HepG2 (cell line): ENCODE measurements around the gene HDDC3.

Experiments used
- ATF3 ChIP-seq: sonication (generic); formaldehyde crosslinking; IDR thresholded peaks from 2 replicates; pipeline ENCODE4 v1.4.0; 2020; ENCODE audit warnings: missing genetic modification reagents
- BHLHE40 ChIP-seq: IDR thresholded peaks from 2 replicates; pipeline ENCODE4 v1.6.1; 2011; ENCODE audit warnings: low read length, improper control_type of control experiment
- CTCF ChIP-seq: sonication (generic); formaldehyde crosslinking; IDR thresholded peaks from 2 replicates; pipeline ENCODE4 v1.5.0; 2020; ENCODE audit warnings: mild to moderate bottlenecking, missing genetic modification reagents, moderate library complexity
- ETV6 ChIP-seq: sonication (generic); formaldehyde crosslinking; conservative IDR thresholded peaks from 2 replicates; pipeline ENCODE4 v1.4.0; 2020; ENCODE audit warnings: missing genetic modification reagents
- FOSL1 ChIP-seq: sonication (generic); formaldehyde crosslinking; IDR thresholded peaks from 2 replicates; pipeline ENCODE4 v1.9.0; 2021; ENCODE audit warnings: missing genetic modification reagents, borderline replicate concordance
- MAFK ChIP-seq, 2 experiments: IDR thresholded peaks in 1 of 2; conservative IDR thresholded peaks in 1 of 2; 2 replicates each; pipeline ENCODE4 v1.6.1; 2011; ENCODE audit warnings: improper control_type of control experiment in 2 of 2, low read length in 2 of 2
- PHF5A ChIP-seq: IDR thresholded peaks from one replicate; pipeline ENCODE4 v1.6.1; 2018; ENCODE audit warnings: low read depth, missing genetic modification reagents; ENCODE audit not compliant: unreplicated experiment
- SKIL ChIP-seq: sonication (generic); formaldehyde crosslinking; IDR thresholded peaks from 2 replicates; pipeline ENCODE4 v1.8.0; 2022; ENCODE audit warnings: missing genetic modification reagents, mild to moderate bottlenecking, moderate library complexity, borderline replicate concordance
- SP1 ChIP-seq, 2 experiments: fragments of 450-650 bp in 1 of 2; sonication (generic) in 1 of 2; formaldehyde crosslinking in 1 of 2; IDR thresholded peaks; 2 replicates each; pipeline versions ENCODE4 v1.4.0 to v1.6.1; 2016 to 2020; ENCODE audit warnings: missing genetic modification reagents in 1 of 2
- SUZ12 ChIP-seq: fragments of 150-350 bp; IDR thresholded peaks from 2 replicates; pipeline ENCODE4 v1.6.1; 2014; ENCODE audit warnings: low read depth, low read length
- ZNF562 ChIP-seq: sonication (generic); formaldehyde crosslinking; IDR thresholded peaks from 2 replicates; pipeline ENCODE4 v1.8.0; 2022; ENCODE audit warnings: missing genetic modification reagents, borderline replicate concordance
- ZSCAN5A ChIP-seq: sonication (generic); formaldehyde crosslinking; IDR thresholded peaks from 2 replicates; pipeline ENCODE4 v1.8.0; 2022; ENCODE audit warnings: mild to moderate bottlenecking, missing genetic modification reagents, borderline replicate concordance

GRCh38 chr15:90918835-90919234 lies 13.5 kb downstream of the HDDC3 start:
- no peak for TF ChIP-seq MAFK (conservative IDR thresholded peaks at IDR 0.05 in 1 of 2, IDR thresholded peaks at IDR 0.05 in 1 of 2; ENCODE audit: low read length in 2 of 2)
- no peak for TF ChIP-seq BHLHE40
- TF ChIP-seq ZSCAN5A (CRISPR knock-in tag) = no peak
- no peak for TF ChIP-seq CTCF
- TF ChIP-seq ZNF562 (CRISPR knock-in tag) = no peak
- no peak for TF ChIP-seq SKIL (CRISPR knock-in tag)
- TF ChIP-seq ETV6 (CRISPR knock-in tag) = no peak
- no peak for TF ChIP-seq ATF3 (CRISPR knock-in tag)
- no peak for TF ChIP-seq PHF5A (CRISPR knock-in tag)
- TF ChIP-seq SP1 (IDR thresholded peaks at IDR 0.05) = no peak
- TF ChIP-seq SP1 (CRISPR knock-in tag; IDR thresholded peaks at IDR 0.05) = no peak
- TF ChIP-seq SUZ12 = no peak
- TF ChIP-seq FOSL1 (CRISPR knock-in tag) = no peak
